Astrocyte of the cerebellum (primary cell): ENCODE results near the gene SLC25A18.

ENCODE experiments used
- DNase-seq: peaks from one replicate; pipeline ENCODE4 v3.0.0-alpha.2; 2011; ENCODE audit warnings: low read depth
- H3K4me3 ChIP-seq: 2 replicates; pipeline ENCODE4 v1.5.1; 2011; ENCODE audit warnings: mild to moderate bottlenecking, low read depth, low read length, moderate library complexity
- CTCF ChIP-seq: IDR thresholded peaks from 2 replicates; pipeline ENCODE4 v1.5.1; 2012; ENCODE audit warnings: low read length, low read depth, moderate library complexity, mild to moderate bottlenecking; ENCODE audit errors: missing control alignments
- in situ Hi-C: cut with HindIII; loops from 2 replicates; pipeline ENCODE4 v1.10.0; 2017; ENCODE audit warnings: low sequenced_read_pairs

Gene SLC25A18

GRCh38 chr22:17586831-17587440, 23.6 kb downstream of the SLC25A18 start:
- in situ Hi-C loops = no loop called here
- DNase-seq = no peak
- H3K4me3 ChIP-seq = no peak overlapping the region
- TF ChIP-seq CTCF = no peak

- no peak overlapping the region for H3K4me3 ChIP-seq
- TF ChIP-seq CTCF = no peak
- DNase-seq = no peak
- in situ Hi-C loops = no loop called here
Observed at GRCh38 chr22:17587629-17588028, 24.3 kb downstream of the SLC25A18 start.

- no peak for DNase-seq
- in situ Hi-C loops = no loop called here
- no peak overlapping the region for H3K4me3 ChIP-seq
- TF ChIP-seq CTCF = no peak
Observed at GRCh38 chr22:17588606-17589005, 25.3 kb downstream of the SLC25A18 start.

- in situ Hi-C loops = no loop called here
- DNase-seq = no peak
- TF ChIP-seq CTCF = no peak
- no peak overlapping the region for H3K4me3 ChIP-seq
Observed at GRCh38 chr22:17589810-17590375, 26.6 kb downstream of the SLC25A18 start.

- in situ Hi-C loops = no loop called here
- no peak for TF ChIP-seq CTCF
- H3K4me3 ChIP-seq = no peak overlapping the region
- no peak for DNase-seq
Observed at GRCh38 chr22:17590586-17590985, 27.3 kb downstream of the SLC25A18 start.

GRCh38 chr22:17592201-17592600, 28.9 kb downstream of the SLC25A18 start:
- DNase-seq = no peak
- no peak for TF ChIP-seq CTCF
- in situ Hi-C loops = no loop called here
- H3K4me3 ChIP-seq = no peak overlapping the region
